Esophagus muscularis mucosa (tissue), 4 donors: ENCODE measurements around the gene CHMP1A. TPM values are rescaled to one million over a fixed set of nuclear protein-coding genes. Genes with fewer than 3 reads are reported as not detected.

Experiments
- DNase-seq: peaks from one replicate; pipeline ENCODE4 v3.0.0-alpha.2; 2017; ENCODE audit errors: extremely low spot score
- H3K27ac ChIP-seq, 4 donors: fragments of 200-600 bp; sonication (generic); replicated peaks in 1 of 4; 1 replicate in 3 of 4; 2 replicates in 1 of 4; pipeline ENCODE4 v1.5.1; 2016 to 2019; ENCODE audit warnings: mild to moderate bottlenecking in 1 of 4
- H3K27me3 ChIP-seq, 4 donors: fragments of 200-600 bp; sonication (generic); one replicate each; pipeline versions ENCODE4 v1.5.1 to v1.6.0; 2016 to 2019
- H3K36me3 ChIP-seq, 4 donors: fragments of 200-600 bp; sonication (generic); one replicate each; pipeline ENCODE4 v1.5.1; 2016 to 2019
- H3K4me1 ChIP-seq, 4 donors: fragments of 200-600 bp; sonication (generic); one replicate each; pipeline ENCODE4 v1.5.1; 2016 to 2019
- H3K4me3 ChIP-seq, 4 donors: fragments of 200-600 bp; sonication (generic); 1 replicate in 2 of 4; 2 replicates in 2 of 4; pipeline ENCODE4 v1.5.1; 2016 to 2019; ENCODE audit warnings: mild to moderate bottlenecking in 4 of 4, moderate library complexity in 1 of 4
- H3K9me3 ChIP-seq, 4 donors: fragments of 200-600 bp; sonication (generic); 1 replicate in 3 of 4; 2 replicates in 1 of 4; pipeline ENCODE4 v1.5.1; 2016 to 2019
- CTCF ChIP-seq, 3 experiments: fragments of 200-600 bp in 2 of 3; fragments of 450-650 bp in 1 of 3; sonication (generic) in 2 of 3; IDR thresholded peaks; one replicate each; pipeline ENCODE4 v1.5.1; 2017 to 2019; ENCODE audit warnings: antibody characterized with exemption in 3 of 3, mild to moderate bottlenecking in 2 of 3, moderate library complexity in 1 of 3
- EP300 ChIP-seq: sonication (generic); formaldehyde crosslinking; IDR thresholded peaks from one replicate; pipeline ENCODE4 v1.6.1; 2017; ENCODE audit warnings: antibody characterized with exemption
- POLR2A ChIP-seq: fragments of 450-650 bp; IDR thresholded peaks from one replicate; pipeline ENCODE4 v1.6.1; 2017; ENCODE audit warnings: antibody characterized with exemption, moderate library complexity, mild to moderate bottlenecking, low read depth
- POLR2AphosphoS5 ChIP-seq, 2 donors: sonication (generic); formaldehyde crosslinking; IDR thresholded peaks; one replicate each; pipeline ENCODE4 v1.6.1; 2017; ENCODE audit warnings: antibody characterized with exemption in 2 of 2
- WGBS: methylation state at CpG from one replicate; pipeline ENCODE4 v1.1.5; 2018; 5-methylcytosine and 5-hydroxymethylcytosine counted together
- intact Hi-C: fragments of 100-400 bp; cut with DNase I; formaldehyde crosslinking; loops from one replicate; pipeline ENCODE4 v1.15.1; 2023
- total RNA-seq, 4 donors: library from RNA; depleted of rRNA; stranded (reverse); fragments of >200 nt; gene quantifications; one replicate each; pipeline versions ENCODE4 v1.1.0 to v1.2.1, GENCODE V29; 2016

Gene CHMP1A
- total RNA-seq, 4 donors from 2014 or later, result 71.8 to 117 (median 87.8) TPM

GRCh38 chr16:89697616-89698331 is 40.3 kb upstream of the CHMP1A start:
- Histone ChIP-seq H3K4me1 (peaks cover 15 to 32% (median 30%) of the 10 kb centered on the region in 4 donors), H3K27ac (no peak overlapping the region), H3K4me3 (no peak overlapping the region), H3K9me3 (no peaks in the 10 kb centered on the region), H3K27me3 (no peaks in the 10 kb centered on the region), H3K36me3 (peaks cover 15 to 54% (median 50%) of the 10 kb centered on the region in 4 donors)
- TF ChIP-seq POLR2A (no peak), EP300 (no peak), POLR2AphosphoS5 (IDR thresholded peaks at IDR 0.05) (no peak), CTCF (IDR thresholded peaks at IDR 0.05) (no peak)
- intact Hi-C loops, result no loop called here
- DNase-seq, result no peak
- 80% methylated on average over 3 of the region's 32 CpGs for WGBS

- Histone ChIP-seq H3K27me3 (no peaks in the 10 kb centered on the region), H3K36me3 (peaks cover 15 to 60% (median 56%) of the 10 kb centered on the region in 4 donors), H3K4me1 (peaks cover 15 to 30% (median 27%) of the 10 kb centered on the region in 4 donors), H3K9me3 (no peaks in the 10 kb centered on the region), H3K4me3 (no peak overlapping the region), H3K27ac (no peak overlapping the region)
- DNase-seq, result no peak
- WGBS, result 96% methylated on average over 8 of the region's 19 CpGs
- TF ChIP-seq POLR2A (no peak), POLR2AphosphoS5 (IDR thresholded peaks at IDR 0.05) (no peak), CTCF (IDR thresholded peaks at IDR 0.05) (no peak), EP300 (no peak)
- intact Hi-C loops, result no loop called here
These were observed 39.7 kb upstream of the CHMP1A start for GRCh38 chr16:89697161-89697615.

GRCh38 chr16:89696670-89697128 is 39.2 kb upstream of the CHMP1A start:
- 72% methylated on average over 4 of the region's 18 CpGs for WGBS
- TF ChIP-seq POLR2AphosphoS5 (IDR thresholded peaks at IDR 0.05), result no peak
- TF ChIP-seq CTCF (IDR thresholded peaks at IDR 0.05), result no peak
- TF ChIP-seq EP300, result no peak
- no peak for TF ChIP-seq POLR2A
- Histone ChIP-seq H3K27me3 (no peaks in the 10 kb centered on the region), H3K4me1 (peaks cover 15 to 25% (median 23%) of the 10 kb centered on the region in 4 donors), H3K27ac (no peak overlapping the region), H3K9me3 (no peaks in the 10 kb centered on the region), H3K4me3 (no peak overlapping the region), H3K36me3 (peaks cover 19 to 64% (median 61%) of the 10 kb centered on the region in 4 donors)
- intact Hi-C loops, result no loop called here
- no peak for DNase-seq

- Histone ChIP-seq H3K27me3 (no peaks in the 10 kb centered on the region), H3K4me3 (no peak overlapping the region), H3K36me3 (peaks cover 26 to 71% (median 67%) of the 10 kb centered on the region in 4 donors), H3K27ac (no peak overlapping the region), H3K4me1 (peaks cover 14 to 19% (median 17%) of the 10 kb centered on the region in 4 donors), H3K9me3 (no peaks in the 10 kb centered on the region)
- no peak for DNase-seq
- 74% methylated on average over 24 of the region's 25 CpGs for WGBS
- TF ChIP-seq POLR2A (no peak), CTCF (IDR thresholded peaks at IDR 0.05) (no peak), EP300 (no peak), POLR2AphosphoS5 (IDR thresholded peaks at IDR 0.05) (no peak)
- intact Hi-C loops, result no loop called here
These were observed 38.6 kb upstream of the CHMP1A start for GRCh38 chr16:89695875-89696669.
